Cortex of kidney (tissue), 1 donor: ENCODE data around the gene CTU1.

Source experiments
- DNase-seq: peaks from one replicate; lab custom pipeline; 2025; lab: John Stamatoyannopoulos, UW

The CTU1 gene

DNA sequence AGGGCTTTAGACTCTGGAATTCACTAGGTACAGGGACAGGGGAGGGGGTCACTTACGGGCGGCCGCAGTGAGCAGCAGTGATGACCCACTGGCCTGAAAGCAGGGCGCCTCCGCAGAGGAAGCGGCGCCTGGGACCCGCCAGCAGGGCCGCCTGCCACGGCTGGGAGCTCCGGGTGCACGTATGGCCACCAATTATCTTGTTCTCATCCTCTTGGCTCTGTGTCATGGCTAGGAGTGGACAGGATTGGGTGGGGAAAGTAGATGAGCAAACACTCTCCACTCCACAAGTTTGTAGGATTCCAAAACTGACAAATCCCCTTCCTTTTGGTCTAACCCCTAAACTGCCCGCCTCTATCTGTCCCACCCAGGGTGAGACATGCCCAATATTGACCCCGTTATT lies 26.7 kb downstream of the CTU1 start:
- no peak for DNase-seq

DNA sequence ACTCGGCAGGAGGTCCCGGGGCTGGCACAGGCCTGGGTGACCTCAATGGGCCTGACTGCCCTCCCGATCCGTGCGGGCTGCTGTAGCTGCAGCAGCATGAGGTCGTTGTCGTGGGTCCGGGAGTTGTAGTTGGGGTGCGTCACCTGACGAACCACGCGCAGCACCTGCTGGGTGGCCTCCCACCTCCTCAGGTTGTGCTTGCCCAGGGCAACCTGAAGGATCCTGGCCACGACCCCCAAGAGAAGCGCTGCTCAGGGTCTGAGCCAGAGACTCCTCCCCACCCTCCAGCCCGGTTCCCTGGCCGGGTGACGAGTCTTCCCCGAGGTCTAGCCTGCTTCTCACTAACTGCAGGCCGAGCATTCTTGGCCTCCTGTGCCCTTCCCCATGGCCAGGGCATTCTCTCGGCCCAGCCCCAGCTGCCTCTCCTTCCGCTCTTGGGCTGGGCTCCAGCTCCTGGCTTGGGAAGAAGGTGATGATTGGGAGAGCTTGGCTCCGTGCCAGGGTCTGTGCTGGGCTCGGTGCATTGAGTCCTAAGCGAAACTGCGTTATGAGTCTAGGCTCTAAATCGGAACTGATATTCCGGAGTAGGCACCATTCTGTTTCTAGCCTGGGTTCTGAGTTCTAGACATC lies 28.6 kb downstream of the CTU1 start:
- DNase-seq = no peak

DNA sequence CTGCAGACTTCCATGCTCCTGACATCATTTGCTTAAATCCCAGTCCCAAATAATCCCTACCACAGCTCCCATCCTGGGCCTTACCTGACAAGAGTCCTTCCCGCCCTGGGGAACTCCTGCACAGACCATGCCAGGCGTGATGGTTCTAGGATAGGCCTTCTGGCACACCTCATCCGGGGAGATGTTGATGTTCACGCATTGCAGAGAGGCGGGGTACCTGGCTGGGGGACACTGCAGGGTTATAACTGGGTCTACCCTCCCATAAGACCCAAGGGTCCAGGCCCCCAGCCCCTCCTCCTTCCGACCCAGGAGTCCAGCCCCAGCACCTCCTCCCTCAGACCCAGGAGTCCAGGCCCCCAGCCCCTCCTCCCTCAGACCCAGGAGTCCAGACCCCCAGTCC lies 29.5 kb downstream of the CTU1 start:
- no peak for DNase-seq

DNA sequence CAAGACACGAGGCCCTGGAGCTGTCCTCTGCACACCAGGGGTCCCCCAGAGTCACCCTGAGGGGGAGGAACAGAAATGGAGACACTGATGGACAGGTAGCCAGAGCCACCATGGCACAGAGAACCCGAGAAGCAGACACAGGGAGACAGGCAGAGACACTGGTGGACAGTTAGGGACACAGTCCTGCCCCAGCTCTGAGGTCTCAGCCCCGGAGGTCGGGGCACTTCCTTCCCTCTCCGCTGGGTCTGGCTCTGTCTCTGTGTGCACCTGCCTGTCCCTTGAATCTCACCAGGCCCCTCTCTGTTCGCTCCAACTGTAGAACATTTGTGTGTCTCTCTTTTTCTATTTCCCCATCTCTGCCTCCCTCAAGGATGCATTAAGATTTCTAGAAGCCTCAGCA lies 30.1 kb downstream of the CTU1 start:
- DNase-seq = no peak

DNA sequence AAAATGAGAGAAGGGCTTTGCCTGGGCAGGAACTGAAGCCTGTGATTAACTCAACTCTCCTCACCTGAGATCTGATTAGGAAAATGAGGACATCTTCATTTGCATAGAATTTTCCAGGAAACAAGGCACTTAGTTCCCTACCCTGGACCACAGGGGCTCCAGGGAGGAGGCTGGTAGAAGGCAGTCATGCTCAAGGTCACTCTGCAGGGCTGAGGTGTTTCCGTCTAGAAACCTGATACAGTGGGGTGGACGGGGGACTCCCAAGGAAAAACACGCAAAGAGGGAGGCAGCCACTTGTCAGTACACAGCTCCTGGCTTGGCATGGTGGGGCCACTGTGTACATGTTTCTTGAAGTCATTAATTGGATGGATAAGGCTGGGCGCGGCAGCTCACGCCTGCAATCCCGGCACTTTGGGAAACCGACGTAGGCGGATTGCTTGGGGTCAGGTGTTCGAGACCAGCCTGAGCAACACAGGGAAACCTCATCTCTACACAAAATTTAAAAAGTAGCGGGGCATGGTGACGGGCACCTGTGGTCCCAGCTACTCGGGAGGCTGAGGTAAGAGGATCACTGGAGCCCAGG lies 31.5 kb downstream of the CTU1 start:
- no peak for DNase-seq

DNA sequence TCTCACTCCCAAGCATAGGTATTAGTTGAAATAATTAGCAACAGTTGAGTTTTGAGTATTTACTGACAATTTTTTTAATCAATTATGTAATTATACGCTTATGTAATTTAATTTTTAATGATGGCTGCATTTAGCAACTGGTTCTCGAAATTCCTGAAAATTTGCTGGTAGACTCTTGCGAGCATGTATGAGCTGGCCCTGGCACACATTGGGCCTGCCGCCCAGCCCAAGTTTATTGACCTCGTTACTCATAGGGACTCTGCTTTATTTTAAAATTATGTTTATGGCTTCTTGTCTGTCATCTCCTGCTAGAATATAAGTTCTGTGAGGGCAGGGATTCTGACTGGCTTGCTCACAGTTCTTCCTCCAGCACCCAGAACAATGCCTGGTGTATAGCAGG lies 32.2 kb downstream of the CTU1 start:
- DNase-seq = no peak

DNA sequence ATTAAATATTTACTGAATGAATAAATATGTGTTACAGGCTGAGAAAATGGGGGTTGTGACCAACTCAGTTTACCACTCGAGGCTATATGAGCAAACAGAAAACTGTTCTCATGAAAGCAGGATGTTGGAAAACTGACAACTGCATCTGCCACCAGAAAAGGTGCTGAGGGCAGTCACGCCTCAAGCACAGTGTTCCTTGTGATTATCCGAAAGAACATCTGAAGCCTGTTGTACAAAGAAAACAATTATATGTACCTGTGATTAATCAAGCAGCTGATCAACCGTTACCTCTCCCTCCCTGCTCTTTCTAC lies 37.2 kb downstream of the CTU1 start:
- DNase-seq = no peak

DNA sequence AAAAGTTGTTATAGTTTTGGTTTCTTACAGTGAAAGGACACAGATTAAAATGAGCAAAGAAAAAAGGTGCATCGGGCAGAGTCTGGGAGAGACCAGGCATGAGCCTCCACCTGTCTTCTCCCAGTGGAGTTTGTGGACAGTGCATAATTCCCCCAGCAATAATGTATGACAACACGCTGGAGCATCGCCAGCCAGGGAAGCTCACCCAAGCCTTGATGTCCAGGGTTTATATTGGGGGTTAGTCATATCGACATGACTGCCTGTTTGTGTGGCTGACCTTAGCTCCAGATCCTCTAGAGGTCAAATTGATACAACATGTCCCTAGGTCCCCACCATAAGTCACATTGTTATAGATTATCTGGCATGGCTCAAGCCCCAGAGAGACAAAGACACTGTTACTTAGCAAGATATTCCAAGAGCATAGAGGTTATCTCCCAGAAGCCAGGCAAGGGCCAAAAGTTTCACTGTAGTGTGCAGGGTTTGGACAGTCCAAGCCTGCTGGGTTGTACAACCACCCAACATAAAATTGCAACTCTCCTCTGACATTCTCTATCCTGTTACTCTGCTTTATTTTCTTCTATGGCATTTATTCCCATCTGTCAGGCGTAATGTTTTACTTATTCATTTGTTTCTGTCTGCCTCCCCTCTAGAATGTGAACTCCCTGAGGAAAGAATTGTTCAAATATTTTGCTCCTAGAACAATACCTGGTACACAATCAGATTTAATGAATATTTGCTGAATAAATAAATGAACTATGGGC lies 37.7 kb downstream of the CTU1 start:
- no peak for DNase-seq

DNA sequence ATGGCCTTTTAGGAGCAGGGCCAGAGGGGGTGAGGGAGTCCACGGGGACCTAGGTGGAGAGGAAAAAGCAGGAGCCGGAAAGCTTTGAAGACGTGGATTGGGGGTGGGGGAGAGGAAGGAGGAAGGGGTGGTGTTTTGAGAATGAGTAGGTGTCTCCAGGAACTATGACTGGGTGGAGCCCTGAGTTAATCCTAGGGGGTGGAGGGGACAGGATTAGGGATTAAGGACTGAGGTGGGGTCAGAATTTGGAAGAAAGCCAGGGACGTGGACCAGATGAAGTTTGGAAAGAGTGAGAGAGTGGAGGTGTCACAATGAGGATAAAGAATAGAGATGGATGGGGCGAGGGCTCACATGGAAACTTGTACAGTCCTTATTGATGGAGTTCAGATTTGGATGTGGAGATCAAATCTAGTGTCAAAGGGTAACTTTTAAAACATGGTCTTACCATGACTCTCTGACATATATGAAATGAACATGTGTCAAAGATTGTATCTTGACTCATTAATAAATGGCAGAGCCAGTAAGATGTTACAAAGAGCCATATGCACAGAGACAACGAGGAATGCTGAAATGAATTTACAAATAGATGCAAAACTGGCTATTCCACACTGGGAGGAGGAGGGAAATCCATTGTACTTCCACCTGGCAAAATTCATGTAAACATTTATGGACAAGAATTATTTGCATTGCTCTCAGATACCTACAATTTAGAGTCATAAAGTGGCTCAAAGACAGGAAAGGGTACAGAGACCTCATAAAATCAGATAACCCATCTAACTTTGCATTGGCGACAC lies 41.6 kb downstream of the CTU1 start:
- no peak for DNase-seq

DNA sequence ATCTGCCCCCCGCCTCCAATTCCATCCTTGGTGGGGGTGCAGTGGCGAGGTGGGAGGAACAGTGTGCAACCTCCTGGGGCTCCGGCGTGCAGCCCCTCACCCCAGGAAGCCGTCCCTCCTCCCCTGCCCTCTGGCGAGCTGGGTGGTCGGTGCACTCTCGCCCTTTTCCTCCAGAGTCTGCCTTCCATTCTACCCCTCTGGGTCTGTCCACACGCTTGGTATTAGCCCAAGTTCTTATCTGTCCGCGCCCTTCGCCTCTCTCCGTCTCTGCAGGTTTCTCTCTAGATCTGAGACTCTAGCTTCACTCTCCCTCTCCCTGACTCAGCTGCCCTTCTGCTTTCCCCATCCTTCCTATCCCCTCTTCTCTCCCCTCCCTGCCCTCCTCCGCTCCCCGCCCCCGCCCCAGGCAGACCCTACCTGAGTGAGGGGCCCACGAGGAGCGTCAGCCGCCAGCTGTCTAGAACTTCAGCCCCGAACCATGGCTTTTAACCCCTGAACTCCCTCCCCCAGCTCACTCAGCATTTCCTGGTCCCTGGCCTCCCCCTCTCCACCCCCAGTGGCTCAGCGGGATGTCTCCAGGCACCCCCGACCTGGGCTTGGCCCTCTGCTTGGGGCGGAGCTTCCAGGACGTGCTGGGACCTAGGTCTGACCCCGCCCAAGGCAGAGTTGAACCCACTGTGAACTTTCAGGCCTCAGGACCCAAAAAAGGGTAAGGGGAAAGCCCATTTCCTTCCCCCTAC lies 42.8 kb downstream of the CTU1 start:
- DNase-seq = no peak

DNA sequence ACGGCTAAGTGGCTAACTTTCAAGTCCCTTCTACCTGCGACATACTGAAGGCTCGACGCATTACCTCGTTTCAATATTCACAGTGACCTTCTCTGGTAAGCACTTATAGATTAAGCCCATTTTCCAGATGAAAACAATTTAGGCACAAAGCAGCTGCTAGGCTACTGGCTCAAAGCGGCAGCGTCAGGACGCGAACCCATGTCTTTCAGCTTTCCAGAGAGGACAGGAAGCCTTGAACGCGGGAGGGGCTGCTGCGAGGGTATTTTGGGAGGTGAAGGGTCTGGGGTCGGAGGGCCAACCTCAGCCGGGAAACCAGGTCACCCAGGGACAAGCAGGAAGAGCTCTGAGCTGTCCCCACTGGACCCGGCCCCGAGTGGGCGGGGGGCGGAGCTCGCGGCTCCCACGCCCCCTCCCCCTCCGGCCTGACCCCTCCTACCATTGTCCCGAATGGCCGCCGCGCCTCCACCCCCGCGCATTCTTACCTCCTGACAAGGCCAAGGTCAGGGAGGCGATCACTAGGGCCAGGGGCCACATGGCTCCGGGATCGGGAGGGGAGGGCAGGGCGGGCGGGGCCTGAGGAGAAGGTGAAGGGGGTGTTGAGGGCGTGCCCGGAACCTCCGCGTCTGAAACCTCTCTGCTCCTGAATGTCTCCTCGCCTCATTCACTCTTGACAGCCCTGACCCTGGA lies 43.5 kb downstream of the CTU1 start, which contains the start of gene KLK13:
KLK13 (minus strand) TSS at position 559 of the 687 bp plus-strand sequence; CDS start at position 534, 25 bp downstream.
- DNase-seq = no peak

DNA sequence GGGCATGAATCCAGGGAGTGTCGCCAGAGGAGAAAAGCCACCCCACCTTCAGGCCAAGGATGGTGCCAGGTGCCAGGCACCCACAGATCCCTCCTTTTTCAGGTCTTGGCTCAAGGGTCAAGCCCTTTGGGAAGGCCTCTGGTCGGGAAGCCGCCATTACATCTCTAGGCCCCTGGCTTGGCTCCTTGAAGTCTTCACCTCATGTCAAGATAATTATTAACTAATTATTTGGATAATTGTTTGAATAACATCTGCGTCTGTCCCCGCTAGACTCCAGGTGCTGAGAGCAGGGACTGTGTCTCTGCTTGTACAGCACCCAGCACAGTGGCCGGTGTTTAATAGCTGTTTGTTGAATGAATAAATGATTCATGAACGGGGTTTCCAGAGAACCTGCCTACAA lies 44.5 kb downstream of the CTU1 start:
- no peak for DNase-seq

DNA sequence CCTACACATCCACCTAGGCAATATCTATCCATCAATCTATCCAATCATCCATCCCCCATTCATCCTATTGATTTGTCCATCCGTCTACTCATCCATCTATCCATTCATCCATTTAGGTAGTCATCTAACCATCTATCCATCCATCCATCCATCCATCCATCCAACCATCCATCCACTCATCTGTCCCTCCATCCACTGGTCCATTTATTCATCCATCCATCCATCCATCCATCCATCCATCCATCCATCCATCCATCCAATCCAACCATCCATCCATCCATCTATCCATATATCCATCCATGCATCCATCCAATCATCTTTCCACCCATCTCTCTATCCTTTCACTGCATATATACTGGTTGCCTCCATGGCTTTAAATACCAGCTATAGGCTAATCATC lies 47.2 kb downstream of the CTU1 start:
- DNase-seq = no peak

DNA sequence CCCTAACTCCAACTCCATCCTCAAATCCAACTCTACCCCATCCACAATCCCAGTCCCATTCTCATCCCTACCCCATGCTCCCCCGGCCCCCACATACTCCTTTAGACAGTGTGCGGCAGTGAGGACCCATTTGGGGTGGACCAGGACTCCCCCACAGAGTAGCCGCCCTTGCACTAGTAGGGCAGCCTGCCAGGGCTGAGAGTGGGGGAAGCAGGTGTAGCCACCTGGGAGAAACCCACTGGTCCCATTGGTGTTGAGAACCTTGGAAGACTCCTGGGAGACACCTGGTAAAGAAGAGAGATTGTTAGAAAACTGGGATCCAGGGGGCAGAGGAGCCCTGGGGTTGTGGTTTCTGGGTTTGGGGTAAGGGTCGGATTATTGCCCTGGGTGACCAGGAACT lies 47.9 kb downstream of the CTU1 start:
- DNase-seq = no peak

DNA sequence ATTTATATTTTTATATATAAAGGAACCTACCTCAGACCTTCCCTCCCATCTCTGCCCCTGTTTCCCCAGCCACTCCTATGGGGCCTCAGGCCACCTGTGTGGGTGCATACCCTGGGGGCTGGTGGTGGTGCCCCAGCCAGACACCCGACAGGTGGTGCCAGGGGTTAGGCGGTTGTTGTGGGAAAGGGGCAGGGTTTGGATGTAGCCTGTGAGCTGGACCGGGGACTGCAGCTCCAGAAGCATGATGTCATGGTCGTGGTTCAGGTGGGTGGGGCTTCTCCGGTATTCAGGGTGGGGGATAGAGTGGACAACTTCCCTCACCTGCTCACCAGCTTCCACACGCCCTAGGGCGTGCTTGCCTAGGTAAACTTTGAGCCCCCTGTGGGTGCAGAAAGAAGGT lies 48.5 kb downstream of the CTU1 start:
- no peak for DNase-seq

DNA sequence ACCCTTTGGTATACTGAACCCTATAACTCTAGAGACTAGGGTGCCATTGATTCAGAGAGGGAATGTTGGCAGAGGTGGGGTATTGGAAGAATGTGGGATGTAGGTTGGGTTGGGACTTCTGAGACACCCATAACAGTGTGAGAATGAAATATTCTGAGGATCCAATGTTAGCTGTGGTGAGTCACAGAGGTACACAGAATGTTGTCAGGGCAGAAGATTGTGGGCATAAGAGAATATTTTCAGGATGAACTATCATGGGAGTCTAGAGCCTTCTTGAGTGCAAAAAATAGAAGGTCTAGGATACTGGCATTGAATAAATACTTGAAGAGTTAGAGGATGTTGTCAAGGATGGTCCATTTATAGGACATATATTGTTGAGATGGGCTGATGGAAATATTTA lies 52.3 kb downstream of the CTU1 start:
- no peak for DNase-seq
